NOMO-1 (cell line): ENCODE results near the gene LARGE1.
"Not testable (repeated sequence)": the region's sequence is repeated elsewhere in the genome, so short reads cannot be mapped to it uniquely, and the experiment has no call there.

Experiments
- DNase-seq, 2 experiments: peaks; one replicate each; lab custom pipeline; 2025; ENCODE audit not compliant: unreplicated experiment in 2 of 2; lab: John Stamatoyannopoulos, UW

Gene LARGE1

GRCh38 chr22:33858653-33859052 is 61.6 kb downstream of the LARGE1 start:
- not testable (repeated sequence) for DNase-seq

GRCh38 chr22:33857767-33858166 is 62.5 kb downstream of the LARGE1 start:
- not testable (repeated sequence) for DNase-seq

- no peak for DNase-seq
These were observed 65.6 kb downstream of the LARGE1 start for GRCh38 chr22:33854724-33855123.

GRCh38 chr22:33853200-33854097 is 66.8 kb downstream of the LARGE1 start:
- peak in 1 of 2 experiments; percentile 55 for DNase-seq

- no peak for DNase-seq
These were observed 68.4 kb downstream of the LARGE1 start for GRCh38 chr22:33851821-33852384.

- no peak for DNase-seq
These were observed 69.0 kb downstream of the LARGE1 start for GRCh38 chr22:33851240-33851639.

- DNase-seq, result no peak
These were observed 69.6 kb downstream of the LARGE1 start for GRCh38 chr22:33850724-33851123.

GRCh38 chr22:33850193-33850592 is 70.1 kb downstream of the LARGE1 start:
- DNase-seq, result no peak

GRCh38 chr22:33848251-33848650 is 72.0 kb downstream of the LARGE1 start:
- DNase-seq, result no peak

GRCh38 chr22:33844273-33844672 is 76.0 kb downstream of the LARGE1 start:
- no peak for DNase-seq

GRCh38 chr22:33842421-33843094 is 77.7 kb downstream of the LARGE1 start:
- DNase-seq, result no peak

GRCh38 chr22:33842006-33842354 is 78.3 kb downstream of the LARGE1 start:
- no peak for DNase-seq

GRCh38 chr22:33841281-33842005 is 78.8 kb downstream of the LARGE1 start:
- no peak for DNase-seq

GRCh38 chr22:33838644-33839043 is 81.6 kb downstream of the LARGE1 start:
- DNase-seq, result no peak

GRCh38 chr22:33837826-33838225 is 82.5 kb downstream of the LARGE1 start:
- no peak for DNase-seq

- no peak for DNase-seq
These were observed 85.0 kb downstream of the LARGE1 start for GRCh38 chr22:33835265-33835664.

- DNase-seq, result no peak
These were observed 87.6 kb downstream of the LARGE1 start for GRCh38 chr22:33832558-33833151.

- DNase-seq, result no peak
These were observed 88.6 kb downstream of the LARGE1 start for GRCh38 chr22:33831651-33832050.

- no peak for DNase-seq
These were observed 89.1 kb downstream of the LARGE1 start for GRCh38 chr22:33831207-33831606.

GRCh38 chr22:33829546-33830280 is 90.6 kb downstream of the LARGE1 start:
- DNase-seq, result no peak
